ENCODE data around the gene COL24A1. TPM values are rescaled to one million over a fixed set of nuclear protein-coding genes. Genes with fewer than 3 reads are reported as not detected.
"Not testable (repeated sequence)": the region's sequence is repeated elsewhere in the genome, so short reads cannot be mapped to it uniquely, and the experiment has no call there.

The COL24A1 gene
- total and polyA plus RNA-seq, 2 donors (not counting 3 experiments of a cell fraction or from before 2014, with no cell fraction given) = 0.03 TPM; not detected in 1

DNA sequence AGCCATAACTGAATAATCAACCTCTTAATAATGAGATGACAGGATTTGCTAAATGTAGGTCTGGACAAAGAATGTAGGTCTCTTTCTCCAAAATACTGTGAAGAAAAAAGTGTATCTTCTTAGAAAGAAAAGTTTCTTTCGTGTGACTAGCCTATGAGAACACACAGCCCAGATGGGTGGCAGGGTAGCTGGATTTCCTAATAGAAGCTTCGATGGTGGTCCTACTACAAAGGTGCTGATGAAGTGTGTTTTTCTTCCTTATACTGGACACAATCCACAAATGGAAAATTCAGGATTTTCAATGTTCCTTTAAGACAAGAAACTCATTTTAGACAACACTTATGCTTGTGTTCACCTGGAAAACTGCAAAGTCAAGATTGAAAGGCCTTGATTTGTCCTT lies 358.2 kb downstream of the COL24A1 start:
- intact Hi-C loops (cut with micrococcal nuclease) (no loop called here), dilution Hi-C loops (cut with MboI; ENCODE audit: extremely low pct_ligation_motif_present, low sequenced_read_pairs) (no loop called here)
- TF ChIP-seq JUN (IDR thresholded peaks at IDR 0.05; ENCODE audit: borderline replicate concordance, insufficient read depth, insufficient read length, low read depth) (no peak), MYC (IDR thresholded peaks at IDR 0.05; ENCODE audit: low read depth, low read length) (no peak)
- FAIRE-seq (no peak), DNase-seq (ENCODE audit: low read depth, low spot score) (no peak)
- Histone ChIP-seq H3K79me2 (ENCODE audit: control insufficient read depth, insufficient read depth, low read length) (no peaks in the 10 kb centered on the region), H3K4me3 (replicated peaks in 1 of 3; ENCODE audit: insufficient read depth in 1 of 3, low read depth in 1 of 3, low read length in 3 of 3) (no peak overlapping the region), H3K9ac (replicated peaks; ENCODE audit: extremely low read depth, insufficient read depth, low read length) (no peak overlapping the region), H3K27me3 (ENCODE audit: control insufficient read depth in 2 of 2, insufficient read depth in 2 of 2, low read length in 2 of 2) (peaks cover 0 to 11% of the 10 kb centered on the region in 2 experiments), H3K36me3 (ENCODE audit: control insufficient read depth in 2 of 2, extremely low read depth in 1 of 2, insufficient read depth in 2 of 2, low read length in 2 of 2) (no peaks in the 10 kb centered on the region), H3K27ac (ENCODE audit: insufficient read depth, low read depth, low read length) (no peak overlapping the region), H3K4me1 (ENCODE audit: control insufficient read depth, extremely low read depth, insufficient read depth, low read length) (no peaks in the 10 kb centered on the region), H4K20me1 (replicated peaks; ENCODE audit: control insufficient read depth, extremely low read depth, insufficient read depth, low read length) (no peaks in the 10 kb centered on the region), H3K9me3 (replicated peaks; ENCODE audit: control insufficient read depth, insufficient read depth, low read length) (no peaks in the 10 kb centered on the region), H3K9me1 (replicated peaks; ENCODE audit: control insufficient read depth, extremely low read depth, insufficient read depth, low read length) (no peaks in the 10 kb centered on the region), H2AFZ (ENCODE audit: low read depth, low read length) (no peak overlapping the region), H3K4me2 (ENCODE audit: insufficient read depth, low read length) (no peak overlapping the region)
- CTCF ChIA-PET = no interaction called here
- POLR2A ChIA-PET = no interaction called here
- no TSS peak for BruUV-seq (replicated peaks)

DNA sequence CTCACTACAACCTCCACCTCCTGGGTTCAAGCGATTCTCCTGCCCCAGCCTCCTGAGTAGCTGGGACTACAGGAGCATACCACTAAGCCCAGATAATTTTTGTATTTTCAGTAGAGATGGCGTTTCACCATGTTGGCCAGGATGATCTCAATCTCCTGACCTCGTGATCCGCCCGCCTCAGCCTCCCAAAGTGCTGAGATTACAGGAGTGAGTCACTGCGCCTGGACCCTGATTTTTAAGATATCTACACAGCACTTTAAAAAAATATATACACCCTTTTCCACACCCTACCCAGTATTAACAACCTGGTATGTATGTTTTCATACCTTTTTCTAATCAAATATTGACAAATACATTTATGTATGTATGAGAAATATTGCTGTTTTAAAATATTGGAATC lies 379.6 kb downstream of the COL24A1 start:
- dilution Hi-C loops (cut with MboI; ENCODE audit: extremely low pct_ligation_motif_present, low sequenced_read_pairs); intact Hi-C loops (cut with micrococcal nuclease); H3K9ac ChIP-seq (replicated peaks; ENCODE audit: extremely low read depth, insufficient read depth, low read length); DNase-seq (ENCODE audit: low read depth, low spot score); H4K20me1 ChIP-seq (replicated peaks; ENCODE audit: control insufficient read depth, extremely low read depth, insufficient read depth, low read length); POLR2A ChIA-PET; H3K27me3 ChIP-seq (ENCODE audit: control insufficient read depth in 2 of 2, insufficient read depth in 2 of 2, low read length in 2 of 2); H3K4me1 ChIP-seq (ENCODE audit: control insufficient read depth, extremely low read depth, insufficient read depth, low read length); H3K9me3 ChIP-seq (replicated peaks; ENCODE audit: control insufficient read depth, insufficient read depth, low read length); H3K79me2 ChIP-seq (ENCODE audit: control insufficient read depth, insufficient read depth, low read length); CTCF ChIA-PET; BruUV-seq (replicated peaks); H3K27ac ChIP-seq (ENCODE audit: insufficient read depth, low read depth, low read length); FAIRE-seq; H3K9me1 ChIP-seq (replicated peaks; ENCODE audit: control insufficient read depth, extremely low read depth, insufficient read depth, low read length); H3K36me3 ChIP-seq (ENCODE audit: control insufficient read depth in 2 of 2, extremely low read depth in 1 of 2, insufficient read depth in 2 of 2, low read length in 2 of 2); H2AFZ ChIP-seq (ENCODE audit: low read depth, low read length); H3K4me2 ChIP-seq (ENCODE audit: insufficient read depth, low read length); H3K4me3 ChIP-seq (replicated peaks in 1 of 3; ENCODE audit: insufficient read depth in 1 of 3, low read depth in 1 of 3, low read length in 3 of 3): not testable (repeated sequence)

All from endothelial cell of umbilical vein (primary cell).